HG02852 (cell line): ENCODE data around the gene USP4.
"Not testable (repeated sequence)": the region's sequence is repeated elsewhere in the genome, so short reads cannot be mapped to it uniquely, and the experiment has no call there.

Source experiments
- ATAC-seq: cut with Tn5 transposase; IDR thresholded peaks from one replicate; pipeline ENCODE4 v1.9.1; 2021; ENCODE audit warnings: mild to moderate bottlenecking, moderate library complexity; ENCODE audit not compliant: unreplicated experiment

Gene USP4, protein sequence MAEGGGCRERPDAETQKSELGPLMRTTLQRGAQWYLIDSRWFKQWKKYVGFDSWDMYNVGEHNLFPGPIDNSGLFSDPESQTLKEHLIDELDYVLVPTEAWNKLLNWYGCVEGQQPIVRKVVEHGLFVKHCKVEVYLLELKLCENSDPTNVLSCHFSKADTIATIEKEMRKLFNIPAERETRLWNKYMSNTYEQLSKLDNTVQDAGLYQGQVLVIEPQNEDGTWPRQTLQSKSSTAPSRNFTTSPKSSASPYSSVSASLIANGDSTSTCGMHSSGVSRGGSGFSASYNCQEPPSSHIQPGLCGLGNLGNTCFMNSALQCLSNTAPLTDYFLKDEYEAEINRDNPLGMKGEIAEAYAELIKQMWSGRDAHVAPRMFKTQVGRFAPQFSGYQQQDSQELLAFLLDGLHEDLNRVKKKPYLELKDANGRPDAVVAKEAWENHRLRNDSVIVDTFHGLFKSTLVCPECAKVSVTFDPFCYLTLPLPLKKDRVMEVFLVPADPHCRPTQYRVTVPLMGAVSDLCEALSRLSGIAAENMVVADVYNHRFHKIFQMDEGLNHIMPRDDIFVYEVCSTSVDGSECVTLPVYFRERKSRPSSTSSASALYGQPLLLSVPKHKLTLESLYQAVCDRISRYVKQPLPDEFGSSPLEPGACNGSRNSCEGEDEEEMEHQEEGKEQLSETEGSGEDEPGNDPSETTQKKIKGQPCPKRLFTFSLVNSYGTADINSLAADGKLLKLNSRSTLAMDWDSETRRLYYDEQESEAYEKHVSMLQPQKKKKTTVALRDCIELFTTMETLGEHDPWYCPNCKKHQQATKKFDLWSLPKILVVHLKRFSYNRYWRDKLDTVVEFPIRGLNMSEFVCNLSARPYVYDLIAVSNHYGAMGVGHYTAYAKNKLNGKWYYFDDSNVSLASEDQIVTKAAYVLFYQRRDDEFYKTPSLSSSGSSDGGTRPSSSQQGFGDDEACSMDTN

DNA sequence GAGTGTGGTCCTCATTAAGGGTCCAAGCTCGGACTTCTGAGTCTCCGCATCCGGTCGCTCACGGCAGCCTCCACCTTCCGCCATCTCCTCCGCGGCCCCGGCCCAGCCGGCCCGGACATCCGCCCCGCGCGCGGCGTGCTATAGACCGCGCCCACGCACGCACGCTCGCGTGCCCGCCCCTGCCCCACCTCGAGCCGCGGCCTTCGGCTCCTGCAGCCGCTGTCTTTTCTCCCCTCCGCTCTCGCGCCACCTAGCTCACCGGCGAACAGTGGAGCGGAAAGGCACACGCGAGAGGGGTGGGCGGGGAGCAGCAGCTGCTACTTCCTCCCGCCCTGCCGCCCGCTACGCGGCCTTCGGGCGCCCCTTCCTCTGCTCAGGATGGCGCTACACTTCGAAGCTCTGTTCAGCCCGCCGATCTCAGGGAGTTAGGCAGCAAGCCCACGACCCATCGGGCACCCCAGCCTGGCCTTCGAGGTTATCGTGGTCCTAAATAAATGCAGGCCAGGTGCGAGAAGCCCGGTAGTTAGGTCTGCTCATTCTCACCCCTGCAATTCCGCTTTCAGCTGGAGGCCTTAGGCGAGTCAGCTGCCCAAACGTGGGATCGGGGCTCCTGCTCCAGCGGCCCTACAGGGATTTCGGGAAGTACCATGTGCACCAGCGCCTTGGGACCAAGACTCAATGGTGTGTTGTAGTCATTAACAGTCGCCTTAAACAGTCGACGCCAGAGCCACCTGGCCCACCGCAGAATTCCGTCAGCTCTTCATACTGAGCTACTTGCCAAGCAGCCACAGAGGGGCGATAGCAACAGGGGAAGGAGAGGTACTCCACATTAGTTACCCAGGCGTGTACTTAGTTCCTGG is at the start of gene USP4:
USP4 (minus strand) TSS at position 113 of the 860 bp plus-strand sequence; CDS start at position 84, 29 bp downstream.
- ATAC-seq = peak; percentile 75

DNA sequence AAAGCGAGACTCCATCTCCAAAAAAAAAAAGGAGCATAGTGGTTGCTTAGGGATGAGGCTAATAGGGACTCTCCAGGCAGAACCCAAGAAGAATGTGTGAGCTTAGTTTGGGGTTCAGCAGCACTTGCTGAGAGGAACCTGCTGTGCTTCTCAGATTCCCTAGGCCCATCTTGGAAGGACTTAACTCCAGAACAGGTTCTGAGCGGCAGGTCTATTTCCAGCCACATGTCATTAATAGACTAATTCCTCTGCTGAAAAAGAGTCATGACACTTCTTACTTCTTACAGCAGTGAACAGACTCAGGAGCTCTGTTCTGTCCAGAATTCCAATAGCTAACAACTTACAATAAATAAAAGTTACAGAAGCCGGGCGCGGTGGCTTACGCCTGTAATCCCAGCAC is 49.4 kb upstream of the USP4 start:
- no peak for ATAC-seq

DNA sequence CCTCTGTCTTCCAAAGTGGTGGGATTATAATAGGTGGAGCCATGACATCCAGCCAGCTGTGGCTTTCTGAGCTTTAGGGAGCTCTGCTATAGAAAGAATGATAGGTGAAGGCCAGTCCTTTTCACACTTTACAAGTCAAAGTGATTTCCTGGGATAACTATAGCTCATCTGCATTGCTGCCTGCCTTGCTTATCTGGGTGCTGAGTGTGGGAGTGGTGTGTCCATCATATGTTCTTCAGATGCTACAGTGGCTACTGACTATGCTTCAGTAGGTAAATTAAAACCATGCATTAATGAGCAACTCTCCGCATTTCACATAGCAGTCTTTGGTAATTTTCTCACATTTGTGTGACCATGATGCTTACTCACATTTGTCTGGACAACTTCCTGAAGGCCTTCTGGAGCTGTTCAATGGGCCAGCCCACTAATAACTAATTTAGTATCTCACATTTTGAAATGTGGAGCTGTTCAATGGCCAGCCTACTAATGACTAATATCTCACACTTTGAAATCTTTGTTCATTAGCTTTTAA is 48.5 kb upstream of the USP4 start:
- ATAC-seq = no peak

DNA sequence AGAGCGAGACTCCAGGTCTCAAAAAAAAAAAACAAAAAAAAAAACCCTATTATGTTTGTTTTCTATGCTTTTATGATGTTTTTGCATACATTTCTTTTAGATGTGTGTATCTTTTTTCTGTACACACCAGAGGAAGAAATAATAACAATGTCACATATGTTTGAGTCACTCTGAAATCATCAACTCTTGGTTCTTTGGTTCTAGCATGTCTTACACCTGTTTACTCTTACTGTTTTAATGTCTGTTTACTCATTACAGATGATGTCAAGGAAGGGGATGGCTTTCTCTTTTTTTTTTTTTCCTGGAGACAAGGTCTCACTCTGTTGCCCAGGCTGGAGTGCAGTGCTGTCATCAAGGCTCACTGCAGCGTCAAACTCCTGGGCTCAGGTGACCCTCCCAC is 47.9 kb upstream of the USP4 start:
- no peak for ATAC-seq

DNA sequence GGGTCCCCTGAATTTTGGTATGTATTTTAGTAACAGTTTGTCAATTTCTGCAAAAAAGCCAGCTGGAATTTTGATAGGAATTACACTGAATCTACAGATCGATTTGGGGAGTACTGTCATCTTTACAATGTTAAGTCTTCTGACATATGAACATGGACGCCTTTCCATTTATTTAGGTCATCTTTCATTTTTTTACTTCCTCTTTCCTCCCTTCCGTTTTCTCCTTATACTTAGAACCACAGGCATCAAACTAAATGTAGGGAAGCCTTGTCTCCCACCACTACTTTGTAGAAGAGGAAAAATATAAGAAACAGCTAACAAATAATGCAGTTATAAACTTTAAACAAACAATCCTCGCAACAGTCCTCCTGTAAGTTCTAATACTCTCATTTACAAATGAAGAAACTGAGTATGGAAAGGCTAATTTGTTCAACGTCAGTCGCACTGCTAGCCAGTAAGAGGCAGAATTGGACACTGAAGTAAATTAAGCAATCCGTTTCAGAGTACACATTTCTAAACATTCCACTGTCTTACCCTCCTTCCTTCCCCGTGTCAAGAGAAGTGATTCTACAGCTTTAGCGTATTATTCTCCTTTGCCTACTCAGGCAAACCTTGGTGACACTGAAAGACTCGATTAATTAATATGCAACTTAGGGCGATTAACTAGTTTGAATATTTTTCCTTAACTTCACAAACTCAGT is 46.4 kb upstream of the USP4 start:
- no peak for ATAC-seq

DNA sequence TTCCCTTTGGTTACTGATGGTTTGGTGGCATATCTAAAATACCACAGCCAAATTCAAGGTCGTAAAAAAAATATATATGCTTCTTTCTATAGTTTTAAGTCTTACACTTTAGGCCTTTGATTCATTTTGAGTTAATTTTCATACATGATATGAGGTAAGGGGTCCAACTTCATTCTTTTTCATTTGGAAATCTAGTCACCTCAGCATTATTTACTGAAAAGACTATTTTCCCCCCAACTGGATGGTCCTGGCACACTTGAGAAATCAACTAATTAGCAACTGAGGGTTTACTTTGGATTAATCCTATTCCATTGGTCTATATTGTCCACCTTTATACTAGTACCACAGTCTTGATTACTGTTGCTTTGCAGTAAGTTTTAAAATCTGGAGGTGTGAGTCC is 45.8 kb upstream of the USP4 start:
- ATAC-seq = no peak

DNA sequence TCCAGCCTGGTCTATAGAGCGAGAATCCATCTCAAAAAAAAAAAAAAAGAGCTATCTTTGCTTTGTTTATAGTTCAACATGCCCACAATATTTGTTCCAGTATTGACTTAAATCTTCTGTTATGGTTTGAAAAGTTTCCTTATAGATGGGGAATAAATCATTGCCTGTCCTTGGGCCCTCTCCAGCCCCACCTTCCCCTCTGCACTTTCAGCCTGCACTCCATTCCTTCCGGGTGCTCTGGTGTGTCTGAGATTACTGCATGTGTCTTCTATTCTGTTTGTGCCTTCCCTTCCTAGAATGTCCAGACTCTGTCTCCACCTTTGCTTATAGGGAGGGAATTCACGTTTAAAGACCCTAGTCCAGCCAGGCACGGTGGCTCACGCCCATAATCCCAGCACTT is 43.5 kb upstream of the USP4 start:
- no peak for ATAC-seq

DNA sequence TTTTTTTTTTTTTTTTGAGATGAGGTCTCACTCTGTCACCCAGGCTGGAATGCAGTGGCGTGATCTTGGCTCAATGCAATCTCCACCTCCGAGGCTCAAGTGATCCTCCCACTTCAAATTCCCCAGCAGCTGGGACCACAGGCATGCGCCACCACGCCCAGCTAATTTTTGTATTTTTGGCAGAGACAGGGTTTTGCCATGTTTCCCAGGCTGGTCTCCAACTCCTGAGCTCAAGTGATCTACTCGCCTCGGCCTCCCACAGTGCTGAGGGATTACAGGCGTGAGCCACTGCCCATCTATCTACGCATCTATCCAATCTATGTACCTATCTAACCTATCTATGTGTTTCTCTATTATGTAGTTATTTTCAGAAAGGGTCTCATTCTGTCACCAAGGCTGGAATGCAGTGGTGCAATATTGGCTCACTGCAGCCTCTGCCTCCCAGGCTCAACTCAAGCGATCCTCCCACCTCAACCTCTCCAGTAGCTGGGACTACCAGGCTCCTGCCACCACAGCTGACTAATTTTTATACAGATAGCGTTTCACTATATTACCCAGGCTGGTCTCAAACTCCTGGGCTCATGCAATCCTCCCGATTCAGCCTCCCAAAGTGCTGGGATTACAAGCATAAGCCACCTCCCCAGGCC is 38.5 kb upstream of the USP4 start:
- no peak for ATAC-seq

DNA sequence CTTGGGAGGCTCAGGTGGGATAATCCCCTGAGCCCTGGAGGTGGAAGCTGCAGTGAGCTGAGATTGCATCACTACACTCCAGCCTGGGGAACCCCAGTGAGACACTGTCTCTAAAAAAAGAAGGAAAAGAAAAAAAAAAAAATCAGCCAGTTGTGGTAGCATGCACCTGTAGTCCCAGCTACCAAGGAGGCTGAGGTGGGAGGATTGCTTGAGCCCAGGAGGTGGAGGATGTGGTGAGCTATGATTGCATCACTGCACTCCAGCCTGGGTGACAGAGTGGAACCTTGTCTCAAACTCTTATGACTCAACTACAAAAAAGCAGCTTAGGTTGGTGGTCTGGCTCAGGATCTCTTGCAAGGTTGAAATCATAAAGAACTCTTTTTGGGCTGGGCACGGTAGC is 37.6 kb upstream of the USP4 start:
- no peak for ATAC-seq

DNA sequence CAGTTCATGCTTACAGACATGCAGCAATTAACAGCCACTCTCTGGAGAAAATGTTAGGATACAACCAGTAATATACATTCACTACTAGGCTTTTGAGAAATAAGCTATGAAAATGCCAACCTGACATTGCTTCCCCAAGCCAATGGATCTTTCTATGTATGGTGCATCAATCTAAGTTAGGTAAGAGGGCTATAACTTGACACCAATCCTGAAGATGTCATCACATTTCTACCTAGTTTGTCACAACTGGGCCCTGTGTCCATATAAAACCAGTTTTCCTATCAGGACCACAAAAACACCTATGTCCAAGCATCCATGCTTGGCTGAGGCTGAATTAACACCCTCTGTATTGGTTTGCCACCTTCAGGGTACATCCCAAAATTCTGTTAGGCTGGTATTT is 32.1 kb upstream of the USP4 start:
- ATAC-seq = no peak

DNA sequence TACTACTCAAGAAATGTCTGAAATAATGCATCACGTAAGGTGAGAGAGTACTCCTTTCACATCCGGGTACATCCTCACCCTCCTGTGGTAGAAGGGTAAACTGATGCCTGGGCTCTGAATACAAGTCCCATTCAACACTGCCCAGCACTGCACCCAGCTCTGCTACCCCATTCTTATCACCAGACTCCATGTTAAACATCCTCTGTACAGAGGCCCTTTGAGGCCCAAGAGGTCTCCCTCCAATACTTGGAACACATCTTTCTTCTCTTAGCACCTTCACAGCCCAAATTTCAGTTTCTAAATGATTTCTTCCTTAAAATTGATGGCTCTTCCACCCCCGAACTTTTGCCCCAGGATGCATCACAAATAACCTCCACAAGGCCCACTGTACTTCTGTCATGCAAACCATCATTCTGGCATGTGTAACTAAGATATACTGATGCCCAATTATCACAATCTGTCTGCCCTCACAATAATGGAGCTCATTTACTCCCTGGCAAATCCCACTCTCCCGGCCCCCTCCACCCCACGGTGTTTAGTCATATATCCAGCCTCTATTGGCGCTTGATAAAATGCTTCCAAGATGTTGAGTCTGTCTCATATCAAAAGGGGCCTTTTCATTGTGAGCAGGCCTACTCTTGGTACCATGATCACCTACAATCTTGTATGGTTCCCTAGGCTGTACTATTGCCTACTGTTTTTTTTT is 30.9 kb upstream of the USP4 start:
- no peak for ATAC-seq

DNA sequence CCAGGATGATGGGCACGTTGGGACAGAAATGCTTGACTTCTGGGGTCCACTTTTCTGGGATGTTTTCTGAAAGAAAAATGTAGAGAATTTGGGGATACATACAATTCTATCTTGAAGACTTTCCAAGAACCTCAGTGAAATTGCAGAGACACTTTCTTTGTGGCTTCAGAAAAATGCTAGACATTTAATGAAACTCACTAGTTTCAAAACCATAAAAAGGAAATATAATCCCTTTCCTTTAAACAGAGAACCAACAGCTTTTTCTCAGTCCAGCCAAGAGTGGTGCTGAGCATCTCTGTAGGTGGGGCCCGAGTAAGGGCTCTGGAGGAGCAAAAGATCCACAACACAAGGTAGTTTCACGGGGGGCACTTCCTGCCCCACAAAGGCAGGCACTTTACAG is 22.7 kb upstream of the USP4 start:
- ATAC-seq = no peak

DNA sequence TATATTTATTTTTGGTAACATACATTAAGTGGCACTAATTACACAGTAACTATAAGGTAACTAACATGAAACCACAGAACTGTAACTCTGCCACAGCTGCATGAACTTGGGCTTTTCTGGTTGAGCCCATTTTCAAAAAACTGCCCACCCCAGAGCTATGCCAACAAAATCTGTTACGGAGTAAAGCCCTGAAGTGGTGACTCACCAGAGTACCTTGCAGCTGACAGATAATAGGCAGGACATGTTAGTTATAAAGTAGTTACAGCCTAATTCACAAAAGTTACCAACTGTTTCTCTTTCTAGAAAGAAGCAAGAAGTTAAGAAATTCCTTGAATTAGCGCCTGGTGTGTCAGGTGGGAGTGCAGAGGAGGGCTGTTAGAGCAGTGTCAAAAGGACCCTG is 19.8 kb upstream of the USP4 start:
- ATAC-seq = no peak

DNA sequence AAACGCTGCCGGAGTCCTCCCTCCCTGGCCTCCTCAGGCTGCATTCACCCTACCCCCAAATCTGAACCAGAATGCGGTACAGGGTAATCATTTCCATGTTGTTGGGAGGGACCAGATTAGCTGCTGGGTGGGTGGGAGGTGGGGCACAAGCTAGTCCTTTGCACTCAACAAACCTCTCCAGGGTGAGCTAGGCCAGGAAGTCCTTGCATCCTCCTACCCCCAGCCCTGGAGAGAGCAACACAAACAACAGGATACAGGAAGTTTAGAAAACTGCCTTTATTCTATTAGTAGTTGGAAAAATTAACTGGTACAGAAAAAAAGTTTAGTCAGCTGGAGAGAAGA is 19.0 kb upstream of the USP4 start:
- no peak for ATAC-seq

DNA sequence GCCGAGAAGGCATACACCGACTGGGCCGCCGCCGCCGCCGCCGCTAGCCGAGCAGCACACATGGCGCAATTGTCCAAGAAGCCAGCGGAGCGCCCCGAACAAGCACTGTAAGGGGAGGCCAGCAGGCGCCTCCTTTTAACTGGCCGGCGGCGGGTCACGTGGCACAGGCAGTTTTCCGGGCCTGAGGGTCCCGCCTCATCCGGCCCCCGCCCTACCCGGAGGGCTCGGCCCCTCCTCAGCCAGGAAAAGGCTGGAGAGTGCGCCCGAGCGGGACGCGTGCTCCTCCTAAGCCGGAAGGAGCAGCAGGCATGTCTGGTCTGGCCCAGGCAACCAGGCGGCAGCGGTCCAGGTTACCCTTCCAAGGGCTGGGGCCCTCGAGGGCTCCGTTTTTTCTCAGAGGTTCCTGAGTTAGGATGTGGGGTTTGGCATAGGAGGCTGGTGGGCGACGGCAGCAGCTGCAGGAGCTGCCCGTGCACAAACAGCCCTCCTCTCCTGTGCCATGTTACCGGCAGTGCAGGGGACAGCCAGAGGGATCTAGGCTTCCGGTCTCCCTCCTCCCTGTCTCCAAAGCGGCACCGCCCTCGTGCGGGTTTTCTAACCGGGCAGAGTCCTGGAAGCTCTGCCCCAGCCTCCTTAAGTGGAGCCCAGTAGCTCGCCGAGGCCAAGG is 18.5 kb upstream of the USP4 start, which contains the start of gene GPX1:
GPX1 (minus strand) TSS at position 137 of the 667 bp plus-strand sequence; CDS start at position 62, 75 bp downstream.
- peak; percentile 86 for ATAC-seq

DNA sequence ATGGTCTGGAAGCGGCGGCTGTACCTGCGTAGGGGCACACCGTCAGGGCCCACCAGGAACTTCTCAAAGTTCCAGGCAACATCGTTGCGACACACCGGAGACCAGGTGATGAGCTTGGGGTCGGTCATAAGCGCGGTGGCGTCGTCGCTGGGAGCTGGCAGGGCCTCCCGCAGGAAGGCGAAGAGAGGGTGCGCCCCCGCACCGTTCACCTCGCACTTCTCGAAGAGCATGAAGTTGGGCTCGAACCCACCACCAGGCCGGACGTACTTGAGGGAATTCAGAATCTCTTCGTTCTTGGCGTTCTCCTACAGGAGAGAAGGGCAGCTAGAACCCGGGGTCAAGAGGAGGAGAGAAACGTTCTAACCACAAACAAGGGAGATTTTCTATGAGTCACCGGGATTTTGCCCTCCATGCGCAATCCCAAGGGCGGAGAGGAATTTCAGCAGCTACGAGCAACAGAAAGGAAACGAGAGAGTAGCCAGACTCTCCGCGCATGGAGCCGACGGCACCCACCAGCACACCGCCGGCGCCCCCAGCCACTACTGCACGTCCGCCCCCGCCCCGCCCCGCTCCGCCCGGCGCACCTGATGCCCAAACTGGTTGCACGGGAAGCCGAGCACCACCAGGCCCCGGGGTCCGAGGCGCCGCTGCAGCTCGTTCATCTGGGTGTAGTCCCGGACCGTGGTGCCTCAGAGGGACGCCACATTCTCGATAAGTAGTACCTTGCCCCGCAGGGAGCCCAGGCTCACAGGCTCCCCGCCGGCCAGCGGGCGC is 17.8 kb upstream of the USP4 start:
- peak; percentile 22 for ATAC-seq

DNA sequence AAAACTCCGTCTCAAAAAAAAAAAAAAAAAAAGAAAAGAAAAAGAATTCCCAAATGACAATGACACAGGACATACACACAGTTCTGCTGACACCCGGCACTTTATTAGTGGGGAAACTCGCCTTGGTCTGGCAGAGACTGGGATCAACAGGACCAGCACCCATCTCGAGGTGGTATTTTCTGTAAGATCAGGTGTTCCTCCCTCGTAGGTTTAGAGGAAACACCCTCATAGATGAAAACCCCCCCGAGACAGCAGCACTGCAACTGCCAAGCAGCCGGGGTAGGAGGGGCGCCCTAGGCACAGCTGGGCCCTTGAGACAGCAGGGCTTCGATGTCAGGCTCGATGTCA is 17.2 kb upstream of the USP4 start:
- ATAC-seq = not testable (repeated sequence)
